ENCODE data around the gene SMAP1. TPM values are rescaled to one million over a fixed set of nuclear protein-coding genes. Genes with fewer than 3 reads are reported as not detected.
A peak's percentile ranks its signal among the peaks of the same experiment; 100 is the strongest.

SMAP1 gene
- total RNA-seq: 17.8 TPM

DNA sequence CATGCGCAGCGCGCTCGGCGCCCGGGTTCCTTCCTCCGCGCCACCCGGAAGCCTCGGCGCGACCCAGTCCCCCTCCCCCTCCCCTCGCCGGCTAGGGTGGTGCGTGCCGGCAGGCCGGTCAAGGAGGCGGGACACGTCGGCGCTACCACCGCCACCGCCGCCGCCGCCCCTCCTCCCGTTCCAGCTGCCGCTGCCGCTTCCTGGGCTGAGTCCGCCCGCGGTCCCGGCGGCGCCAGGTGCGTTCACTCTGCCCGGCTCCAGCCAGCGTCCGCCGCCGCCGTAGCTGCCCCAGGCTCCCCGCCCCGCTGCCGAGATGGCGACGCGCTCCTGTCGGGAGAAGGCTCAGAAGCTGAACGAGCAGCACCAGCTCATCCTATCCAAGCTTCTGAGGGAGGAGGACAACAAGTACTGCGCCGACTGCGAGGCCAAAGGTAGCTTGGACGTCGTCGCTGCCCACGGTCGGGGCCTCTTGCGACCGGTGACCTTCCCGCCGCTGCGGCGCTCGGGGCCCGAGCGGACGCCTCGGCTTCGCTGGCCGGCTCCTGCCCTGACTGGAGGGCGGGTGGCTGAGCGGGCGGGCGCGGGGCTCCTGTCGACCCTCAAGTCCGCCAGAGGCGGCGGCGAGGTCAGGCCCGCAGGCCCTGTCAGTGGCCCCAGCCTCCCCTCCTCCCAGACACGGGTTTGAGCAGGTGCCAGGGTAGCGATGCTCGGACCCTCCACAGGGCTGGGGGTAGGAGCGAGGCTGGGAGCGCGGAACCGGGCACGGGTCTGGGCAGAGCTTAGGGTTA lies at the start of gene SMAP1:
Gene SMAP1 (plus strand): TSS at position 173 of the 788 bp plus-strand sequence. CDS start 141 bp downstream, at position 314.
- DNase-seq (ENCODE audit: low spot score) (peak; percentile 96), ATAC-seq (peak; percentile 99)
- intact Hi-C loops (cut with DNase I): no loop called here

DNA sequence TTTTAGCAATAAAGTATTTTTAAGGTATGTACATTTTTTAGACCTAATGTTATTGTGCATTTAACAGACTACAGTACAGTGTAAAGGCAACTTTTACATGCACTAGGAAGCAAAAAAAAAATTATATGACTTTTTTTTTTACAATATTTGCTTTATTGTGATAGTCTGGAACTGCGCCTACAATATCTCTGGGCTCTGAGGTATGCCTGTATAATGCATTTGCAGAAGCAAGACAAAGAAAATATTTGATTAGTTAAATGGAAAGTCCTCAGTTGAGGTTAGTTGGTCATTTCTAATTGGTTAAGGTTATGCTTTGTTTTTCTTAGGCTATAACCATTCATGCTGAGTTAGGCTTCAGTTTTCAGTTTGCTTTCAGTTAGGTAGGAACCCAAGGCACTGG lies 46.9 kb upstream of the SMAP1 start:
- intact Hi-C loops (cut with DNase I): no loop called here

DNA sequence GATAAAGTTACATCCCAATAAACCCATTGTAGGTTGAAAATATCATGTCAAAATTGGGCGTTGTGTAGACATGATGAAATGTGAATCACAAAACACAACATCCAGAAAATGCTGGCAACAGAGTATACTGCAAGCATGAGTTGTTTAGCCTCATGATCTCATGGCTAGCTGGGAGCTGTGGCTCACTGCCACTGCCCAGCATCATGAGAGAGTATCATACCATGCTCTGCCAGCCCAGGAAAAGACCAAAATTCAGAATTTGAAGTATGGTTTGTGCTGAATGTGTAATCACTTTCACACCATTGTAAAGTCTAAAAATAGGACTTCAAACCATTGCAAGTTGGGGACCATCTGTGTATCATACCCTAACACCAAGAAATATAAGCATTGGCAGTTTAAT lies 45.2 kb upstream of the SMAP1 start:
- intact Hi-C loops (cut with DNase I): no loop called here
- DNase-seq (ENCODE audit: low spot score) (no peak), ATAC-seq (no peak)

More for the DNA sequence above, 46.9 kb upstream of the SMAP1 start:
- DNase-seq (ENCODE audit: low spot score) (no peak), ATAC-seq (no peak)

DNA sequence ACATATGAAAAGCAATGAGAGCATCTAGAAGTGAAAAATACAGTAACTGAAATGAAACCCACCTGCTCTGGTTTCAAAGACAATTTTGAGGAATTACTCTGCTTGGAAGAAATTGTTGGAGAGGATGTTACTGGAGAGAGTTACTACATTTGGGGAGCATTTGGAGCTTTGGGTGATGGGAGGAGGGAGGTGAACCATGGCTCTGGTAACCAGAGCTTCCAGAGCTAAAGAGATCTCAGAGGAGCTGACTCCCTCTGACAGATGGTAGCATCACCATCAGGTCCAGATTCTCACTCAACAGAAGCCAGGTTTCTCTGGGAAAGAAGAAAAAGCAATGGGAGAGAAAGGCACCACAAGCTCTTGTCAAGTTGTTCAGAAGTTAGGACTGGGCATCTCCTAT lies 42.2 kb upstream of the SMAP1 start:
- intact Hi-C loops (cut with DNase I): no loop called here
- ATAC-seq: no peak
- DNase-seq (ENCODE audit: low spot score): no peak

DNA sequence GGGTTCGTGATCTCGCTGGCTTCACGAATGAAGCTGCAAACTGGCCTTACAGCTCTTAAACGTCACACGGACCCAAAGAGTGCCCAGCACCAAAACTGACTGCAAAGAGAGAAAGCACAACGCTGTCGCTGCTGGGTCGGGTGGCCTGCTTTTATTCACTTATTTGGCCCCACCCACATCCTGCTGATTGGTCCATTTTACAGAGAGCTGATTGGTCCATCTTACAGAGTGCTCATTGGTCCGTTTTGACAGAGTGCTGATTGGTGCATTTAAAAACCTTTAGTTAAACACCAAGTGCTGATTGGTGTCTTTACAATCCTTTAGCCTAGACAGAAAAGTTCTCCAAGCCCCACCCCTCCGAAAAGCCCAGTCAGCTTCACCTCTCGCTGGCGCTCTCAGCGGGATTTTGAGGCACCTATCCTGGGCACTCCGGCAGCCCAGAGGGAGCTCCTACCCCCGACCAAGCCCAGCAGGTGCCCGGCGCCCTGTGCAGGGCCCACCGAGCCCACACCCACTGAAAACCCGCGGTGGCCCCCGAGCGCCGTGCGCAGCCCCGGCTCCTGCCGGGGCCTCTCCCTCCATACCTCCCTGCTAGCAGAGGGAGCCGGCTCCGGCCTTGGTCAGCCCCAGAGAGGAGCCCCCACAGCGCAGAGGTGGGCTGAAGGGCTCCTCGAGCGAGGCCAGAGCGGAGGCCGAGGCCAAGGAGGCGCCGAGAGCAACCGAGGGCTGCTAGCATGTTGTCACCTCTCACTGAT lies 40.0 kb upstream of the SMAP1 start:
- intact Hi-C loops (cut with DNase I): no loop called here
- DNase-seq (ENCODE audit: low spot score): no peak
- ATAC-seq: no peak

DNA sequence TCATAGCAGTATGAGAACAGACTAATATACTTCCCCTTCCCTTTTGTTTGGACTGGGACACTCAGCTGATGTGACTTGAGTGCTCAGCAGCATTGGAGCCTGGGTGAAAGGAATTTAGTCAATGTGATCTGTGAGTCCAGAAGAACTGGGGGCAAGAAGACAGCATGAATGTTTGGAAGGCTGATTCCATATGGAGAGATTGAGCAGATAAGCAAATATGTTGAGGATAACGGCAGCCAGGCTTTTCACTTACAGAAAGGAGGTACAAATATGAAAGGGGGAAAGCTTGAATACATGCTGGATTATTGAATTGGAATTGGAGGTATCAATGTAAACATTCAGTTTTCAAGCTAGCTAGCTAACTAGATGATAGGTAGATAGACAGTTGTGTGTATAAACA lies 37.8 kb upstream of the SMAP1 start:
- no peak for DNase-seq (ENCODE audit: low spot score)
- no peak for ATAC-seq
- intact Hi-C loops (cut with DNase I): no loop called here

DNA sequence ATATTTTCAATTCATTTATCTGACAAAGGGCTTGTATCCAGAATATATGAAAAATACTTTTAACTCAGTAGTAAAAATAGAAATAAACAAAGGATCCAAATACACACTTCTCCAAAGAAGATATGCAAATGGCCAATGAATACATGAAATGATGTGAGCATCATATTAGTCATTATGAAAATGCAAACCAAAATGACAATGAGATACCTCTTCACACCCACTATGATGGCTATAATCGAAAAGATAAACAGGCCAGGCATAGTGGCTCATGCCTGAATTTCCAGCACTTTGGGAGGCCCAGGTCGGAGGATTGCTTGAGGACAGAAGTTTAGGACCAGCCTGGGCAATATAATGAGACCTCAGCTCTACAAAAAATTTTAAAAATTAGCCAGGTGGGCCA lies 33.8 kb upstream of the SMAP1 start:
- no peak for DNase-seq (ENCODE audit: low spot score)
- intact Hi-C loops (cut with DNase I): no loop called here

DNA sequence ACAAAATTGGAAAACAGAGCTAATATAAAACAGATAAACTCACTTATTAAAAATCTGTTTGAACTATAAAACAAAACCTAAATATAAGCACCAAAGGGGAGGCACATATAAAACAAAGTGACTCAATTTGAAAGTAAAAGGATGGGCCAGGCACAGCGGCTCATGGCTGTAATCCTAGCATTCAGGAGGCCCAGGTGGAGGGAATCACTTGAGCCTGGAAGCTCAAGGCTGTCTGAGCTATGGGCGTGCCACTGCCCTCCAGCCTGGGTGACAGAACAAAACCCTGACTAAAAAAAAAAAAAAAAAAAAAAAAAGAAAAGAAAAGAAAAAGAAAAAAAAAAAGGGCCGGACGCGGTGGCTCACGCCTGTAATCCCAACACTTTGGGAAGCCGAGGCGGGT lies 31.1 kb upstream of the SMAP1 start:
- no peak for DNase-seq (ENCODE audit: low spot score)
- intact Hi-C loops (cut with DNase I): no loop called here
- ATAC-seq: no peak

More for the DNA sequence above, 33.8 kb upstream of the SMAP1 start:
- ATAC-seq: no peak

DNA sequence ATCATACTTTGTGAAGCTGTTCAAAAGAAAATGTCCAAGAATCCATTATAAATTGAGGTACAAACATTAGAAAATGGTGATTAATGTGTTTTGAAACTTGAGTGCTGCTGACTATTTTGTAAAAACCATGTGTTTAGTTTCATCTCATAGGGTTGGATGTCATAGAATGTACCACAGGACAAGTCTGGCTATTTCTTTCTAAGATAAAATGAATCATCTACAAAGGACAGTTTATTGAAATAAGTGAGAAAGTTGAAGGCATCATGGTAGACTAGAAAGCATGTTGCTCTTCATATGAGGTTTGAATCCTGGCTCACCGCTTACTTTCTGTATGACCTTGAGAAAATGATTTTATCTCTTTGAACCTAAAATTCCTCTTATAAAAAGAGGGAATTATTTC lies 29.2 kb upstream of the SMAP1 start:
- intact Hi-C loops (cut with DNase I): no loop called here
- ATAC-seq (no peak), DNase-seq (ENCODE audit: low spot score) (no peak)

DNA sequence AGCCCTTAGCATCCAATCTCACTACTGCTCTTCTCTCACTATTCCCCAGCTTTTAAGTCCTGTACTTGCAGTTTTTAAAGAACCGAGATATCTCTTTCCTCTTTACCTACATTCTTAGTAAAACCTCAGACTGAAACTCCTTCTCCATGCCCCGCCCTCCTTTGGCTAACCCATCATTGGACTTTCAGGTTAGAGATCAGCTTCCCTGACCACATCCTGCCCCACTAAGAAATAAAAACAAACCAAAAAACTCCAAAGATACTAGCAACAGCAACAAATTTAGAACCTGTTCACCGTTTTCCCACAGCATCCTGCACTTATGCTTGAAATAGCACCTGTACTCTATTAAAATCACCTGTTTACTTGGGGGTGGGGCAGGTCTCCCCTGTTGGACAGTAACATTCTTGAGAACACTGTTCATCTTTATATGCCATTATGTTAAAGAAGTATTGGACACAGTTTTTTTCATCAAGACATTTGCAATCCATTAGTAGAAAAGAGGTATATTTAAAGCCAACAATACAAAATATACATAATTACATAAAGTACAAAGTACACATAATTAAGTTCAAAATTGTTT lies 16.3 kb upstream of the SMAP1 start:
- no peak for DNase-seq (ENCODE audit: low spot score)
- ATAC-seq: no peak
- intact Hi-C loops (cut with DNase I): no loop called here

DNA sequence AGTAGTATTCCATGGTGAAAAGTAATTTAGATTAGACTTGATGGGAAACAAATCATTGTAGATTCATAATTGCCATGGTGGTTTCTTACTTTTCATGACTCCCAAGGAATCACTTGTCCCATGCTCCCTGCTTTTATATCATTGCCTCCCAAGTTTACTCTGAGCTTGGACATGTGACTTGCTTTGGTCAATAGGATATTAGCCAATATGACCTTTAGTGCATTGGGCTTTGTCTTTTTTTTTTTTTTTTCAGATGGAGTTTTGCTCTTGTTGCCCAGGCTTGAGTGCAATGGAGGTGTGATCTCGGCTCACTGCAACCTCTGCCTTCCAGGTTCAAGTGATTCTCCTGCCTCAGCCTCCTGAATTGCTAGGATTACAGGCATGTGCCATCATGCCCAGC lies 15.5 kb upstream of the SMAP1 start:
- intact Hi-C loops (cut with DNase I): no loop called here
- DNase-seq (ENCODE audit: low spot score) (no peak), ATAC-seq (no peak)

DNA sequence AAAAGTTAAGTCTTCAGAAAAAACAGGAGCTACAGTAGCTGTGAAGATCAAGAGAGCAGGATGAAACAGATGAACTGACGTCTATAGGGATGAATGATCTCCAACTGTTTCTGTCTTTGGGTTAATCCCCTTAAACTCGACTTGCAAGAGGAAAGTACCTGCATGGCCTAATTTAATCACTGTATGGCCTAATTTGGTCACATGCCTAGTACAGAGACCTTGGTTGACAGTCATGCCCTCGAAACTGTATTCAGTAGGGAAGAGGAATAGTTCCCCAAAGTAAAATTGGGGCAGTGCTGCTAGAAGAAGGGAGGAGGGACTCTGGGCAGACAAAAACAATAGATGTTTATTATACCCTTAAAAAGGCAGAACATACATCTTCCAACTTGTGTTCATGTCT lies 10.0 kb upstream of the SMAP1 start:
- ATAC-seq (no peak), DNase-seq (ENCODE audit: low spot score) (no peak)
- intact Hi-C loops (cut with DNase I): no loop called here

DNA sequence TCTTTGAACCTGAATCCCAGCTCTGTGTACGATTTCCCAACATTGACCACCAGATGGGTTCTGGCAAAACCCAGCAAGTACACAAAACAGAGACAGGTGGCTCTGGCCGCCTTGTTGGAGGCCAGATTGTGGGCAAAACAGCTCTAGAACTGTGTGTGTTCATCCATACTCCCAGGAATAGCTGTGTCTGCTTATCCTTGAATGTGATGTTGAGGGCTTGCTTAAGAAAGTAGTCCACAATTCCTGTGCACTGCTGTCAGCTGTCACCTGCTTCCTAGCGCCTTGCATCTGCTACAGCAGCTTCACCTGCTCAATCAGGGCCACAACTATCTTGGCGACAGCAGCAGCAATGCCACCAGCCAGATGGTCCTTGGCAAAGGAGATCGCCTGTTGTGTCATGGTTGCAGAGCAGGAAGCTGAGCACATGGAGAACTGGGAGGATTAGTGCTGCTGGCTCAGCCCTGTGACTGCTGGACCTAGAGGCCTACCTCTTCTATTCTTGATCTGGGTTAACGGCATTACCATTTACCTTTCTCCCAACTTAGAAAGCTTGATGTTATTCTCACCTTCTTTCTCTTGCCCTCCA lies 3.7 kb upstream of the SMAP1 start:
- ATAC-seq: no peak
- intact Hi-C loops (cut with DNase I): no loop called here
- no peak for DNase-seq (ENCODE audit: low spot score)

DNA sequence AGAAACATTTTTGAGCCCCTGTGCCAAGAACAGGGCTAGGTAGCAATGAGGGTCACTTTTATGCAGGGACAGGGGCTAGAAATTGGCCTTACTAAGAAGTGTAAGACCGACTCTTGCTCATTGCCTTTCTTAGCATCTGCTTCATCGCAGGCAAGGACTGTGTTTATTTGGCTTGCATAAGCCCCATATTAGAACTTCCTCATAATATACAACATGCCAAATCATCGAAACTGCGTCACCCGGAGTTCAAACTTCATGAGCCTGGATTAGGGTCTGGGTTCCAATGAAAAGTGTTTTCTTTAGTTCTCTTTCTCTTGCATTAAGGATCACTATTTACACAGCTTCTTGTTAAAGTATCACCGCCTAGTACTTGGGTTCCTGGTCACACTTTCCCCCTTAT lies 977 bp upstream of the SMAP1 start:
- DNase-seq (ENCODE audit: low spot score) (no peak), ATAC-seq (no peak)
- intact Hi-C loops (cut with DNase I): no loop called here

DNA sequence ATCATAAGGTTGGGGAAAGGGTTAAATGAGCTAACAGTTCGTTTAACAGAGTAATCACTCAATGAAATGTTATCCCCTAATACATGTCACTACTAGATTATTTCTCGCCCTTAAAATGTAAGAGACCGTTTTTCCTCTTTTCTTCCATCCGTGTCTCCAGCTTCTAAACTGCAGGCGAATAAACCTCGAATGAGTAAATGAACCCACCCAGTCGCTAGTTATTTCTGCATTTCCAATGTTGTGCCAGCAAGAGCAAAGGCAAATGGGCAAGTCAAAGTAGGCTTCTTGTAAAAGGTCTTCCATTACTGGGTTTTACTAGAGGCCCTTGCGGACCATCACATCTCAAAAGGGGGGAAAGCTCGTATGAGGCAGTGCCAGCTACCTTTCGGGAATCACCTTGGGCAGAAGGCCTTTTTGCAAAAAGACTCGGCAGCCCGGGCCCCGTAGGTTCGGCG lies 400 bp upstream of the SMAP1 start:
- no peak for ATAC-seq
- DNase-seq (ENCODE audit: low spot score): no peak
- intact Hi-C loops (cut with DNase I): no loop called here

DNA sequence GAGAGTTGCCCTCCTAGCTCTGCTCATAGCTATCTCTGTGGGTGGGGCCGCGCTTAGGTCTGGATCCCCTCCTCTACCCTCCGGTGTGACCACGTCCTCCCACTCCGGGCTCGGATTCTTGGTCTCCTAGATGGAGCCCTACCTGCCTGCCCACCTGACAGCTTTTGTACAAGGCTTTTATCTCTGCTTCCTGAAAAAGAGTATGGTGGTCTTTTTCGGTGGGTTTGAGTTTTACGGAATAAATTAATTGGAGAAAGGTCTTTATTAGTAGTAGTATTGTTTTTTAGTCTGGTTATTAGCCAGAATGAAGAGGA lies 773 bp downstream of the SMAP1 start:
- intact Hi-C loops (cut with DNase I): no loop called here
- DNase-seq (ENCODE audit: low spot score) (no peak), ATAC-seq (no peak)

DNA sequence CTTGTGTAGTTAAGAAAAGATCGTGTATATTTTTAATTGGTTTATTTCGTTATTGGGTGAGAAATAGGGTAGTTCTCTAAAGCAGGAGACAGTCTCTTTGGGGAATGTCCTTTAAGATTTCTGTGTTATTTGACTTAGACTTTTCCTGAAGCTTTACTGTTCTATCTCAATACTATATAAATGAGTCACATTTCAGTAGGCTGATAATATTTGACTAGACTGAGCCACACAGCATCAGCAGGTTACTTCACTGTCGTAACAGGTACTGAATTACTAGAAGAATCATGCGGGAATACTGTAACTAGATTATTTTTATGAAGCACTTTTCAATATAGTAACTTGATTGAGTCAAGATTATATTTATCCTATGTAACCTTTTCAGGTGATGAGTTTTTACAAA lies 1.4 kb downstream of the SMAP1 start:
- ATAC-seq: no peak
- no peak for DNase-seq (ENCODE audit: low spot score)
- intact Hi-C loops (cut with DNase I): no loop called here

DNA sequence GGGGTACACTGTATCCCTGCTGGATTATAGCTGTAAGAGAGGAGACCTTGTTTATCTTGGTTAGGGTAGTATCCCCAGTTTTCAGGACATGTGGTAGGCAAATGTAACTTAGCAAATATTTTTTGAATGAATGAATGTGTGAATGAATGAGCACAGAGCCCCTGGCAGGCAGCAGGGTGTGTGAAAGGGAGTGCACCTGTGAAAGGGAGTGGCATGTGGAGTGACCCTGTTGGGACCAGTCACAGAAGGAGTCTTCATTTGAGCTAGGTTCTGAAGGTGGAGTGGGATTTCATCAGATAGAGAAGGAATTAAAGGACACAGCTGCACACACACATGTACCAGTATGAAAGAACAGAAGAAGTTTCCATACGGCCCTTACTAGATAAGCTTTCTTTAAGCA lies 4.9 kb downstream of the SMAP1 start:
- intact Hi-C loops (cut with DNase I): no loop called here
- ATAC-seq: no peak
- DNase-seq (ENCODE audit: low spot score): no peak

DNA sequence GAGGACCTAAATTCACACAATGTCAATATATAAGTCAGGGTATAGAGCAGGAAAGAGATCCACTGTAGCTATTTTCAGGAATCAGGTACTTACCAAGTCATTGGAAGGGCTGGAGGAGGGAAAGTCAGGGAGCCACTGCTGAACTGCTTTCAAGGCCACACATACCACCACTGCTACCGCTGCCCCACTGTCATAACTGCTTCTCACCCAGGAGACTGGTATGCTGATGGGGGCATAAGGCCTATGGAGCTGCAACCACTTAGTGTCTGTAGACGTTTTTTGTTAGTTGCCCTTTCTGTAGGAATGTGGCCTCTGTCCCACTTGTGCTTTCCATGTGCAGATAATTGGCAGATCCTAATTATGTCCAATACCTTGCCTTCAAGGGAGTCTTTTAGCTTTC lies 5.4 kb downstream of the SMAP1 start:
- ATAC-seq: no peak
- DNase-seq (ENCODE audit: low spot score): no peak
- intact Hi-C loops (cut with DNase I): no loop called here

DNA sequence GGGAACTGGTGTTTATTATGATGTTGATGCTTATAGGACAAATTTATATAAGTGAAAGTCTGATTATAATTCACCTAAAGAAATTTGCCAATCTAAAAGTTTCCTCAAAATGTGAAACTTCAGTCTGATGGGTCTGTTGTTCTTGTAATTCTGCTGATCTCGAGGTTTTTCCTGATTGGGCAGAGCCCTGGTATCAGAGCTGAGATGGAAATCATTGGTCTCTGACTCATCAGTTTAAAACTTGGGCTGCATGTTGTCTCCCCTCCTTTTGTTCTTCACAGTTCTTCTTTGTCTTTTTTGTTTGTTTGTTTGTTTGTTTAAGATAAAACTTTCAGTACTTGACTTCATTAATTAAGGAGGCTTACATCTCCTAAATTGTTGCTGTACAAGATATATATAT lies 5.9 kb downstream of the SMAP1 start:
- ATAC-seq: no peak

More for the DNA sequence above, 5.9 kb downstream of the SMAP1 start:
- DNase-seq (ENCODE audit: low spot score): no peak
- intact Hi-C loops (cut with DNase I): no loop called here
